AG04449 (cell line): Measurements from ENCODE around the gene UBALD1.

Experiments
- CTCF ChIA-PET: fragments of 350-600 bp; formaldehyde crosslinking; extraction: SDS; loops from one replicate; lab custom pipeline; 2021; ENCODE audit warnings: antibody characterized with exemption; lab: Yijun Ruan, JAX
- POLR2A ChIA-PET: fragments of 400-600, 350-600 bp; formaldehyde crosslinking; extraction: SDS; loops from one replicate; lab custom pipeline; 2020; ENCODE audit warnings: antibody characterized with exemption, inconsistent platforms; lab: Yijun Ruan, JAX
- DNase-seq: peaks from one replicate; pipeline ENCODE4 v3.0.0-alpha.2; 2010; ENCODE audit warnings: low read depth, low spot score
- H3K4me3 ChIP-seq: 2 replicates; pipeline ENCODE4 v1.5.1; 2011; ENCODE audit warnings: low read depth, mild to moderate bottlenecking, control low read depth, low read length
- CTCF ChIP-seq: IDR thresholded peaks from one replicate; pipeline ENCODE4 v1.5.1; 2011; ENCODE audit warnings: mild to moderate bottlenecking, moderate library complexity, low read length, control low read depth, inconsistent platforms; ENCODE audit not compliant: insufficient read depth; ENCODE audit errors: missing control alignments

UBALD1 gene

GRCh38 chr16:4614571-4615383 is at the start of gene UBALD1:
Gene UBALD1, minus strand, starts transcription at chr16:4614888. Its CDS starts 91 bp downstream, at chr16:4614797.
- H3K4me3 ChIP-seq: peak within 1 kb of the TSS; percentile 77
- ChIA-PET POLR2A (no interaction called here), CTCF (interaction anchor here (1.2 to 3.3 kb wide), 2 partner anchors 9 to 65 kb away, joined by 3 to 14 read pairs; partner anchors contain the start of gene MGRN1)
- DNase-seq: no peak
- no peak for TF ChIP-seq CTCF

- DNase-seq: no peak
- no peak for TF ChIP-seq CTCF
- H3K4me3 ChIP-seq: no peak overlapping the region
- ChIA-PET POLR2A (no interaction called here), CTCF (no interaction called here)
Observed at GRCh38 chr16:4663777-4664465, 49.2 kb upstream of the UBALD1 start.

DNA sequence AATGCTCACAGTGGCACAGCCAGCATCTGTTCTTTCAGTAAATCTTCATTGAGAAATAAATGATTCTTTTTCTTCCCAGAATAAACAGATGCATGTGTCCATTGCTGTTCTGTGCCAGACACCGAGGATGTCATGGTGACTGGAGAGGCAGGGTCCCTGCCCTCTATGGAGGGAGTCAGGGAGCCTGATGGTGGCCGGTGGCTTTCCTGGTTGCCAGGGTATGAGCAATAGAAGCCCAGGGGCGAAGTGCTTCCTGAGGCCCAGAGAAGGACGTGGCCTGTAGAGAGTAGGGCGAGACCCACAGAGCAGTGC is 48.7 kb upstream of the UBALD1 start:
- H3K4me3 ChIP-seq: no peak overlapping the region
- ChIA-PET POLR2A (no interaction called here), CTCF (no interaction called here)
- TF ChIP-seq CTCF: no peak
- DNase-seq: no peak

DNA sequence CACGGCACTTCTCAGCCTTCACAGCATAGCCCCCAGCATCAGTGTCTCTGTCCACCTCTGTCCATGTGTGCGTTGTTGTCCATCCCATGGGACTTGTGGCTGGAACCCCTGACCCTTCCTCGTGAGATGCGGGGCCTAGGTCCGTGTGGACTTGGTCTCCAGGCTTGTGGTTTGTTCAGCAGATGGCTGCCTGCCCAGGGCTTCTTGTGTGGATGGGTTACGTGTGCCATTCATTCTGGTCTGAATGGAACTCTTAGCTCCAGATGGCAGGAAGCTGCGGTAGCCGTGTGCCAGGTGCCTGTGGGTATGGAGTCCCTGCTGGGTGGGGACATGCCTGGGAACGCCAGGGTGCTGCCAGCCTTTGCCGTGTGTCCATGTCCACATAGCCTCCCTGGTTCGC is 47.0 kb upstream of the UBALD1 start:
- POLR2A ChIA-PET: no interaction called here
- no peak for DNase-seq

GRCh38 chr16:4660454-4661007 is 45.8 kb upstream of the UBALD1 start:
- ChIA-PET CTCF (interaction anchor here (1.2 to 2.2 kb wide), 2 partner anchors 10 to 36 kb away, joined by 3 to 17 read pairs; partner anchors contain the start of gene MGRN1), POLR2A (no interaction called here)
- DNase-seq: no peak
- no peak overlapping the region for H3K4me3 ChIP-seq
- no peak for TF ChIP-seq CTCF

More for the DNA sequence above, 47.0 kb upstream of the UBALD1 start:
- no peak for TF ChIP-seq CTCF
- no peak overlapping the region for H3K4me3 ChIP-seq
- CTCF ChIA-PET: interaction anchor here (2.2 kb wide), 1 partner anchor 11 kb away, joined by 17 read pairs; no protein-coding TSS in a partner anchor
